Activated gamma-delta T cell treated with Interleukin-2 at 50 U/mL for 16 hours (primary cell): ENCODE measurements around the gene SNF8.
A peak's percentile ranks its signal among the peaks of the same experiment; 100 is the strongest.
"Not testable (repeated sequence)": the region's sequence is repeated elsewhere in the genome, so short reads cannot be mapped to it uniquely, and the experiment has no call there.

Experiments used
- DNase-seq: peaks from one replicate; pipeline ENCODE4 v3.0.0-alpha.2; 2020

Gene SNF8

GRCh38 chr17:48944515-48945260, at the start of gene SNF8:
SNF8 (minus strand) TSS chr17:48944842; CDS start chr17:48944734, 108 bp downstream.
- peak; percentile 90 for DNase-seq

DNA sequence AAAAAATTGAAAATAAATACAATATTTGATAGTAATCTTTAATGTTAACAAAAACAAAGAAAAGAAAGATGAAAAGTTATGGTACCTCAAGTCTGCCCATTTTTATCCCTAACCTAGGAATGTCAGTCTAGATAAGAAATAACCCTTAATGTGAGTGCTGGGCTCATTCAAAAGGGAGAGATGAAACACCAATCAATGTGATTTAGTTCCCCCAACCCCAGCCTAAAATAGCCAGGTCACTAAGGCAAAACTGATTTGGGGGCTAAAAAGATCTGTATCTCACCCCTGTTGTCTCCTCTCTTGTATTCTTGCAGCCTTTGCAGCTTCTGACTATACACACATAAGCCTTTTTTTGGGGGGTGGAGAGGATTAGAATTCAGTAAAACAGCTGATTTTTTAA, 49.3 kb upstream of the SNF8 start:
- no peak for DNase-seq

DNA sequence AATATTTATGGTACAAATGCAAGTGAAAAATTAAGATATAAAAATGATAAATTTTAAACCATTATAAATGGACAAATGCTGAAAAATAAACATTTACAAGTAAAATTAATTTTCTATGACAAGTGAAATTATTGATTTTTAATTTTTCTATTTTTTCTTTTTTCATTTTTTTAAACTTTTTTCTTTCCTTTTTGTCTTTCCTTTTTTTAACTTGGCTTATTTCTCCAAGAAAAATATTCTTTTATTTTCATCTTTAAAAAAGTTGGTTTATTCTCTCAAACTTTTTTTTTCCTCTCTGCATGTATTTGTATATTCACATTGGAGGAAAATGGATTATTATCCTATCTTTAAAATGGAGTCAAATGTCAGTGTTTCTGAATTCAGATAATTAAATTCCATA, 48.7 kb upstream of the SNF8 start:
- DNase-seq, result no peak

- no peak for DNase-seq
Observed at GRCh38 chr17:48992444-48992843, 47.8 kb upstream of the SNF8 start.

- DNase-seq, result no peak
Observed at GRCh38 chr17:48990882-48991357, 46.3 kb upstream of the SNF8 start.

DNA sequence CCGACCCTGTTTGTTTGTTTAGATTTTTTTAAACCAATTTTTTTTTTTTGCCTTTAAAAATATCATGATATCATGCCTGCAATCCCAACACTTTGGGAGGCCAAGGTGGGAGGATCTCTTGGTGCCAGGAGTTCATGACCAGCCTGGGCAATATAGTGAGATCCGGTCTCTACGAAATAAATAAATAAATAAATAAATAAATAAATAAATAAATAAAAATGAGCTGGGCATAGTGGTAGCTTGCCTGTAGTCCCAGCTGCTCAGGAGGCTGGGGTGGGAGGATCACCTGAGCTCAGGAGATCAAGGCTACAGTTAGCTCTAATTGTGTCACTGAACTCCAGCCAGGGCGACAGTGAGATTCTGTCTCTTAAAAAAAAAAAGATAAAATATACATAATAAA, 44.5 kb upstream of the SNF8 start:
- no peak for DNase-seq

GRCh38 chr17:48985436-48986245, 41.0 kb upstream of the SNF8 start:
- DNase-seq, result no peak

GRCh38 chr17:48981927-48982539, 37.4 kb upstream of the SNF8 start:
- DNase-seq, result no peak

- no peak for DNase-seq
Observed at GRCh38 chr17:48973806-48974205, 29.2 kb upstream of the SNF8 start.

DNA sequence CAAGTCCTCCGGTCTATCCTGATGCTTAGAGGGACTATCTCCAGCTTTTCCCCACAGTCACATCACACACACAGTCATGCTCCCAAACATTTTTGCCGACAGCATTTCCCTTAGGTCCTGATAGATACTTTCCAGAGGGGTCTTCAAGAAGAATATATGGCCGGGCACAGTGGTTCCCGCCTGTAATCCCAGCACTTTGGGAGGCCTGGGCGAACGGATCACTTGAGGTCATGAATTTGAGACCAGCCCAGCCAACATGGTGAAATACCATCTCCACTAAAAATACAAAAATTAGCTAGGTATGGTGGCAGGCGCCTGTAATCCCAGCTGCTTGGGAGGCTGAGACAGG, 28.1 kb upstream of the SNF8 start:
- DNase-seq, result no peak

GRCh38 chr17:48970865-48971687, 26.4 kb upstream of the SNF8 start:
- DNase-seq, result no peak

- no peak for DNase-seq
Observed at GRCh38 chr17:48970224-48970623, 25.6 kb upstream of the SNF8 start.

GRCh38 chr17:48961516-48962233, 17.0 kb upstream of the SNF8 start:
- DNase-seq, result no peak

DNA sequence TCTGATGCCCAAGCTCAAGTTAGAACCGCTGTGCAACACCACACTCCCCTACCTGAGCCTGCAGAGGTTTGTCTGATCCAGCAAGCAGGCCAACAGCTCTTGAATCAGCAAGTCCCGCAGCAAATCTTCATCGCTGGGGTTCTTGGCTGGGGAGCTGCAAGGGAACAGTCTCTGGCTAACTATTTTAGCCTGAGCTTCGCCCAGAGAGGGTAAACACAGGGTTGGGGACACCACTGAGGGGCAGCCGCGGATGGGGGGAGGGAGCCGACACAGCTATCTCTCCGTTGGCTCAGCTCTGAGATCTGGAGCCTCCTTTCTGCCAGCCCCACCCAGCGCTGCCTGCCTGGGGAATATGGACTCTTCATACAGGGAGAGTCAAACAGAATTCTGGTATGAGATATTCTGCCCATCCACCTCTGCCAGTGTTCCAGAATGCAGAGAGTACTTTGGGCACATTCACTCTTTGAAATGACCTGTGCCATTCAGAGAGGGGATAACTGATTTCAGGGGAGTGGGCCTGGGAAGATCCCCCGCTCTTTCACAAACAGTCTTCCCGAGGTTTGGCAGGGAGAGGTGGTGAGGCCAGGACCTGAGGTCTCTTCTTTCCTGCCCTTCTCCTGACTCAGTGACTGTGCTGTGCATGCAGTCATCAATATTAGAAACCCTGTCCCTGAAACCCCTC, 16.3 kb upstream of the SNF8 start:
- no peak for DNase-seq

GRCh38 chr17:48954300-48954755, 9.7 kb upstream of the SNF8 start:
- DNase-seq, result no peak

DNA sequence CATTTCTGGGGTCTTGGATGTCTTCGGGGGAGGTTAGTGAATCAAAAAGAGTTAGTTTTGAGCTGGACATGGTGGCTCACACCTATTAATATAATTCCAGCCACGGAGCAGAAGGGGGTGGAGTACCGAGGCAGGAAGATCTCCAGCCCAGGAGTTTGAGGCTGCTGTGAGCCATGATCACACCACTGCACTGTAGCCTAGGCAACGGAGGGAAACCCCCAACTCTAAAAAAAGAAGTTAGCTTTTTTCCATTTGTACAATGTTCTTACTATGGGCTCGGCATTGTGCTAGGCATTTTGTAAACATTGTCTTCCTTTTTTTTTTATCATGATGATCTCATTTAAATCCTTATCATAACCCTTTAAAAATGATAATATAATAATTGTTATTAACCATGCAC, 8.3 kb upstream of the SNF8 start:
- no peak for DNase-seq

DNA sequence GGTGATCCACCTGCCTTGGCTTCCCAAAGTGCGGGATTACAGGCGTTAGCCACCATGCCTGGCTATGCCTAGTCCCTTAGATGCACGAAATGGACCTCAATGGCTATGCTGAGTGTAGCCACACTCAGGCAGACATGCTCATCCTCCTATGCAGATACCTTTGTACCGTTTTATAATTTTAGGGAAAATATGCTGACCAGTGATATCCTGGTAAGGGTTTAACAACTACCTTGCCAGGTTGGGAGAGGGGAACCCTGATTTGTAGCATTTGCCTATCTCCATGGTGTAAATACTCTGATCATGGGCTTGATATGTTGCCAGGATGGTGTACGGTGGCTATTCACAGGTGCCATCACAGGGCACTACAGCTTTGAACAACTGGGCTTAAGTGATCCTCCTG, 6.9 kb upstream of the SNF8 start:
- DNase-seq, result no peak

GRCh38 chr17:48945261-48945651, 614 bp upstream of the SNF8 start:
- DNase-seq, result not testable (repeated sequence)

DNA sequence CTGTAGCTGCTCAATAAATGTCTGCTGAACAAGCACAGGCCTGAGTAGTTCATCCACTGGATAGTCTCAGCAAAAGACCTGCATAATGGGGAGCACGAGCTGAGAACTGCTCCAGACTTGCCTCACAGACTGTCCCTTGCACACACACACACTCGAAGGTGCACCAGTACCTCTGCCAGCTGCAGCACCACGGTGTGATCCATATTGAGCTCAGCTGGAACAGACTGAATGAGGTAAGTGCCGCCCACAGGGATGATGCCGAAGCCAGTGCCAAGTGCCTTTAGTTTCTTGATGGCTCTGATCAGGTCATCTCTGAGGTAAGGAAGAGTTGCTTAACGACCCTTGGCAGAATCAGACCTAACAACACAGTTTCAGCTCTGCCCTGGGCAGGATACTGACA, 11.6 kb downstream of the SNF8 start:
- no peak for DNase-seq

DNA sequence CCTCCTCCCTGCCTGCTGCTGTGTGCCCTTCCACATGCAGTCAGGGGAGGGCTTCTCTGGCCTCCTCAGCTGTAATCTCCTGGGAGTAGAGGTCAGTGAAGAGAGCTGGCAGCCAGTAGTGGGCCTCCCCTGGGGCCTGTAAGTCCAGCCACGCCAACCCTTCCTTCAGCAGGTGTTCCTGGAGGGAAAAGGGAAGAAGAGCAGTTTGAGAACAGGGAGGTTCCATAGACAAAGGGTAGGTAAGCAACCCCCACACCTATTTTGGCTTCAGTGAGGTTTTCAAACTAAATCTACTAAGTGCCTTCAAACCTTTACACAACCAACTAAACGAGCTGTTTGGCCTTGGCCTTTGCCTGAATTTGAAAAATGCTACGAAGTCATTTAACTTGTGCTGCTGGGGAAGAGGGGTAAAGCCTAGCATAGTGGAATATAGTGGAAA, 14.2 kb downstream of the SNF8 start:
- DNase-seq, result no peak

GRCh38 chr17:48929812-48930165, 14.9 kb downstream of the SNF8 start:
- no peak for DNase-seq
